GM12875 (cell line): ENCODE measurements around the gene DDHD1.

Experiments
- H3K4me3 ChIP-seq: one replicate; pipeline ENCODE4 v1.5.1; 2011; ENCODE audit warnings: low read depth, low read length, control low read depth
- TF ChIP-seq, protein P1 (sequence below): IDR thresholded peaks from 2 replicates; pipeline ENCODE4 v1.5.1; 2011; ENCODE audit warnings: low read depth, mild to moderate bottlenecking, control low read depth, inconsistent platforms, low read length, moderate library complexity, borderline replicate concordance; ENCODE audit not compliant: insufficient read depth

Gene DDHD1

DNA sequence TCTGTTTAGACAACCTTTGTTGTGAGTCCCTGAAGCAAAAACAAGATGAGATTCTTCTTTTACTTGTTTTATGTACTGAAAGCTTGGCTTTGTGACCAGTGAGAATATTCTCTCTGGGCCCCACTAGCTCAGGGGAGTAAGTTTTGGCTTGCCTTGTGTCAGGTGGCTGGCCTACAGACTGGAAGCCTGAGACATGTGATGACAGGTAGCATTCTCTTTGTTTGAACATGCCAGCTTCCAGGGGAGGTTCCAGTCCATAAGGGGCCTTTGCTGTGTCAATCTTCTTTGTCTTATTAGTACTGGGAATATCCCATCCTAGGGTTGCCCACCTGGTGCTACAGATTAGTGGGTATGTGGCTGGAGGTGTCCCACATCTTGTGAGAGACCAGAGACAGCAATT is 136.2 kb downstream of the DDHD1 start:
- TF ChIP-seq, protein P1, sequence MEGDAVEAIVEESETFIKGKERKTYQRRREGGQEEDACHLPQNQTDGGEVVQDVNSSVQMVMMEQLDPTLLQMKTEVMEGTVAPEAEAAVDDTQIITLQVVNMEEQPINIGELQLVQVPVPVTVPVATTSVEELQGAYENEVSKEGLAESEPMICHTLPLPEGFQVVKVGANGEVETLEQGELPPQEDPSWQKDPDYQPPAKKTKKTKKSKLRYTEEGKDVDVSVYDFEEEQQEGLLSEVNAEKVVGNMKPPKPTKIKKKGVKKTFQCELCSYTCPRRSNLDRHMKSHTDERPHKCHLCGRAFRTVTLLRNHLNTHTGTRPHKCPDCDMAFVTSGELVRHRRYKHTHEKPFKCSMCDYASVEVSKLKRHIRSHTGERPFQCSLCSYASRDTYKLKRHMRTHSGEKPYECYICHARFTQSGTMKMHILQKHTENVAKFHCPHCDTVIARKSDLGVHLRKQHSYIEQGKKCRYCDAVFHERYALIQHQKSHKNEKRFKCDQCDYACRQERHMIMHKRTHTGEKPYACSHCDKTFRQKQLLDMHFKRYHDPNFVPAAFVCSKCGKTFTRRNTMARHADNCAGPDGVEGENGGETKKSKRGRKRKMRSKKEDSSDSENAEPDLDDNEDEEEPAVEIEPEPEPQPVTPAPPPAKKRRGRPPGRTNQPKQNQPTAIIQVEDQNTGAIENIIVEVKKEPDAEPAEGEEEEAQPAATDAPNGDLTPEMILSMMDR: no peak
- no peak overlapping the region for H3K4me3 ChIP-seq

DNA sequence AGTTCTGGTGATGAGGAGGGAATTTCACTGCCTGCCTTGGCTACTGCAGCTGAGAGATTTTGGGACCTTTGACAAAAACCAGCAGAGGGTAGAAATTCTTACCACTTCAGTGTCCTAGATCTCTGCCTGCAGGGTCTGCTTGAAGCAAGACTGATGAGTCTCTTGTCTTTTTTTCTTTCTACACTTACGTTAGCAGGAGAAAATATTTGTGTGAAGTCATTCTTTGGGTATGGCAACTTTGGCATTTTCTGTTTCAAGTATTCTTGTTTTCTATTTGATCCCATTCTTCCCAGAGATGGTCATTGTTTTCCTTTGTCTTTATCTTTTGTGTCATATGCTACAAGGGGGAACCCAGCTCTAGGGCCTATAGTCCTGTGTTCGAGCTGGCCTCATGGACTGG is 136.6 kb downstream of the DDHD1 start:
- no peak overlapping the region for H3K4me3 ChIP-seq
- TF ChIP-seq, protein P1: no peak

DNA sequence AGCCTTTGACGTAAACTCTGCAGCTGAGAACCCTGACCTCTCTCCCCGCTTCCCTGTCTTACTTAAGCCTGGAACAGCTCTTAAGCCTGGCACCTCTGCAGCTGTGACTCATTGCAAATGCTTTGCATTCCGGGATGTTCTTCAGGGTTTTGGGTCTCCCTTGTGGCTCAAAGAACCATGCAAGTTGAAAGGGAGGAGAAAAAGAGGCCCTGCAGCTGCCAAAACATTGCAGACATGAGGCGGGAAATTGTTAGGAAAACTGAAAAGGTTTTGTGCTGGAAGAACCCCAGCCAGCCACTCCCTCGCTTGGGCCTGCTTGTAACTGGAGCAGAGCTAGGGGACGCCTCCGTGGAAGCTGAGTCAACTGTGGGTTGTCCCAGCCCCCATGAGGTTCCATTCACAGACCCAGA is 142.1 kb downstream of the DDHD1 start:
- no peak overlapping the region for H3K4me3 ChIP-seq
- TF ChIP-seq, protein P1: no peak

DNA sequence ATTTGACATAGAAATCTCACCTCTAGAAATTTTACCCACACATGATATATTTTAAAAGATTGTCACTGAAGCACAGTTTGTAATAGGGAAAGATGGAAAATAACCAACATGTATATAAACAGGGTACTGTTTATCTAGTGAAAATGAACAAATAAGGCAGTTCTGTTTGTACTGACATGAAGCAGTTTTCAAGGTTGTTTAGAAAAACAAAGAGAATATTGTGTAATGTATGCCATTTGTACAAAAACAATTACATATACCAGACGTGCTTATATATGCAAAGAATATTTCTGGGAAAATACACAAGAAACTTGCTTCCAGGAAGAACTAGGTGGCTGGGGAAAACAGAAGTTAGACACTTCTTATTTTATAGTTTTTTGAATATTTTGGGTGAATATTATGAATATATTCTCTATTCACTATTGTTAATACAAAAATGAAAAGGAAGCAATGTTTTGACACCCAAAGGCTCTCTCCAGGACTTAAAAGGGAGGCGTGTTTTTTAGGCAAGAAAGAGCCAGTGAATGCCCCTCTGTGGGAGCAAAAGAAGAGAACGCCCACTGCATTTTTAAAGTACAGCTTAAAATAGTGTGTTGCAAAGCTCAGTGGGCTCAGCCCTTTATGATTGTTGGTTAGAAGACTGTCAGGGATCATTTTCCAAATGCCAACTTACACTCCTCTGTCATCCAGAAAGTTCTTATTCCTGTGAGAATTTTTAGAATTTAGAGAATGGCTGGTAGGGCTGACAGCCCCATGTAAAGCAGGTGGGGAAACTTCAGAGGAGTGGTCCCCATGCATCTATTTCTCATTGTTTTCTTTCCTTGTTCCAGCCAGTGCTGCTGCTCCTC is 142.7 kb downstream of the DDHD1 start:
- TF ChIP-seq, protein P1: no peak
- no peak overlapping the region for H3K4me3 ChIP-seq

DNA sequence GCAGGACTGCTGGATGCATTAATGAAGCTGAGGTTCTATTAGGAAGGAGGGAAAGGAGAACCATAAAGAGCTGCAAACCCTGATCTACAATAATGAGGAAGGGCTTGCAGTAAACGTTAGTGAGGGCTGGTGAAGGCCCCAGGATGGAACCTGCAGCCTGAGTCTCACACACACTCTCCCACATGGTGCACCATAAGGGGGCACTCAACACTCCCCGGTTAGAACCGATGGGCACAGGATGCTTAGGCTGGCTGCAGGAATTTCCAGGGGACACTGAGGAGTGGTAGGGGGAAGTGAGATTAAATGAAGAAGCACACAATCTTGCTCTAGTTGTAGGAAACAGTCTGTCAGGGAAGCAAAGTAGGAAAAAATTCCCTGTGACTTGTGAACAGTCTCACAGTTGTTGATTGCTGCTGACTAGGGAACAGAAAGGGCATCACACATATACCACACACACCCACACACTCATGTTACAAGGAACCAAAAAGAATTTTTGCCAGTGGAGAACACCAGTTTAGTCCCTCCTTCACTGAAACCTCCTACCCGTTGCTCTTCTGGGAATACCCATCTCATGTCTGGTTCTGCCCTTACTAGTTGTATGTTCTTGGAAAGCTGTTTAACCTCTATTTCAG is 146.1 kb downstream of the DDHD1 start:
- no peak overlapping the region for H3K4me3 ChIP-seq
- TF ChIP-seq, protein P1: no peak

DNA sequence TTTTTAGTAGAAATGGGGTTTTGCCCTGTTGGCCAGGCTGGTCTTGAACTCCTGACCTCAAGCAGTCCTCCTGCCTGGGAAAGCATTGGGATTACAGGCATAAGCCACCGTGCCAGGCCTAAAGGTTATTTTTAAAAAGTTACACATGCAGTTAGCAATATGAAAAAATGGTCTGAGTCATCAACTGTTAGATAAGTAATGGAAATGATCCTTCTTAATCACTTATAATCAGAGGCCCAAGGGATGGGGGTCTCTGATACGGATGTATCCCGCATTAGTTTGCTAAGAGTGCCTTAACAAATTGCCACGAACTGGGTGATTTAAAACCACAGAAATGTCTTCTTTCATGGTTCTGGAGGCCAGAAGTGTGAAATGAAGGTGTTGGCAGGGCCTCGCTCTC is 148.1 kb downstream of the DDHD1 start:
- TF ChIP-seq, protein P1: no peak
- no peak overlapping the region for H3K4me3 ChIP-seq

DNA sequence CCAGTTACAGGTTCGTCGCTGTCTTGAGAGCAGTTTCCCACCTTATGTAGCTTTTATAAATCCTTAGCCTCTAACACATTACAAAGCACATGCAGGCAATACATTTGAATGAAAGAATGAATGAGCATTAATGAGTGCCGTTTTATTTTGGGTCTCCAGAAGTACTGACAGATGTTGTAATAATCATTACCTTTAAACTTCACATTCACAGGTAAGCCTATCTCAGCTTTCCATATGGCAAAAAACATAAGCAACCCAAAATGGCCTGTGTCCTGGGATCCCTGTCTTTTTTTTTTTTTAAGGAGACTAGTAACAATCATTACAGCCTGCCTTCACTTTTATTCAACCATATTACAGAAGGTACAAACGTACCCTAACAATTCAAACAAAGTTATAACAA is 149.3 kb downstream of the DDHD1 start:
- H3K4me3 ChIP-seq: no peak overlapping the region
- TF ChIP-seq, protein P1: no peak
